HCT116 (cell line): Measurements from ENCODE around the gene SLITRK1.

ENCODE experiments used
- CEBPB ChIP-seq: IDR thresholded peaks from 2 replicates; pipeline ENCODE4 v1.6.1; 2012; ENCODE audit warnings: low read depth
- CTCF ChIP-seq, 3 experiments: fragments of 200-600 bp in 1 of 3; sonication (generic) in 1 of 3; IDR thresholded peaks in 2 of 3; conservative IDR thresholded peaks in 1 of 3; 2 replicates each; pipeline ENCODE4 v1.5.1; 2012 to 2017; ENCODE audit warnings: low read depth in 2 of 3, low read length in 2 of 3, antibody characterized with exemption in 1 of 3, borderline replicate concordance in 1 of 3, control low read depth in 1 of 3, mild to moderate bottlenecking in 1 of 3, mixed read lengths in 1 of 3, mixed run types in 1 of 3, moderate library complexity in 1 of 3; ENCODE audit not compliant: insufficient read depth in 1 of 3
- POLR2AphosphoS5 ChIP-seq: IDR thresholded peaks from 2 replicates; pipeline ENCODE4 v1.6.1; 2011; ENCODE audit warnings: mild to moderate bottlenecking, low read depth, low read length, moderate library complexity
- RAD21 ChIP-seq: IDR thresholded peaks from 2 replicates; pipeline ENCODE4 v1.6.1; 2012; ENCODE audit warnings: low read depth, mild to moderate bottlenecking
- REST ChIP-seq: IDR thresholded peaks from 2 replicates; pipeline ENCODE4 v1.6.1; 2012; ENCODE audit warnings: low read depth
- SIN3A ChIP-seq: IDR thresholded peaks from 2 replicates; pipeline ENCODE4 v1.6.1; 2012; ENCODE audit warnings: low read depth
- SRF ChIP-seq: IDR thresholded peaks from 2 replicates; pipeline ENCODE4 v1.6.1; 2012; ENCODE audit warnings: low read depth
- YY1 ChIP-seq: IDR thresholded peaks from 2 replicates; pipeline ENCODE4 v1.6.1; 2011; ENCODE audit warnings: low read length, low read depth, moderate library complexity, mild to moderate bottlenecking; ENCODE audit not compliant: insufficient replicate concordance; ENCODE audit errors: extremely low read depth
- ZBTB33 ChIP-seq: IDR thresholded peaks from 2 replicates; pipeline ENCODE4 v1.6.1; 2011; ENCODE audit warnings: mild to moderate bottlenecking, low read length, moderate library complexity; ENCODE audit not compliant: insufficient replicate concordance; ENCODE audit errors: extremely low read depth
- TF ChIP-seq, protein P1 (sequence below): IDR thresholded peaks from 2 replicates; pipeline ENCODE4 v1.6.1; 2012

DNA sequence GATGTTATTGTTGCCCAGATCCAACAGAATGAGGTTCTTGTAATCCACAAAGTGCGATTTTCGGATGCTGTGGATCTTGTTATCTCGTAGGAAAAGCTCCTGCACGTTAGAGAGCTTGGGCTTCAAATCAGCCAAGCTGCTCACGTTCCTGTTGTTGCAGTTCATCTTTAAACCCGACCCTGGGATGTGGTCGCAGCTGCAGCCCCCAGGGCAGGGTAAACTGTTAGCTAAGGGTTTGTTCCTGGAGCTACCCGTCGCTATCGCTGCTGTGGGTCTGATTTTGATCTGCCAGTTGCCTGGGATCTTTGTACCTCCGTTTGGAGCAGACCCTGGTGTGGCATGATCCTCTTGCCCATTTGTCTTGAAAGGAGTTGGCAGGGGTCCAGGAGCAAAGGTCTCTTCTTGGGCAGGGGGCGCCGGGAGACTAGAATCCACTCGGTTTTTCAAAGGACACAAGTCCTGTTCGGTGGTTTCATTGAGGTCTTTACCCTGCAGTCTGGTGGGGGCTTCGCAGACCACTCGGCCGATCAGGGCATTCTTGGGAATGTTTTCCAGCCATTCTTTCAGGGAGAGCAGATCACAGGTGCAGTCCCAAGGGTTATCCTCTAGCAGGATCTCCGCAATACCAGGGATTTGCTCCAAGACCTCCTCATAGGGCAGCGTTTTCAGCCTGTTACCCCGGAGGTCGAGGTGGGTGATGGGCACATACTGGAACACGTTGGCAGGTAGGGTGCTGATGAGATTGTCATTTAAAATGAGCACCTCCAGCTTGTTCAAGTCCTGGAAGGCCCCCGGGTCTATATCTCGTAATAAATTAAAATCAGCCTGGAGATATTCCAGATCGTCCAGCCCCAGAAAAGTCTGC lies 1.8 kb downstream of the SLITRK1 start:
- TF ChIP-seq CTCF (IDR thresholded peaks at IDR 0.05 in 2 of 3, conservative IDR thresholded peaks at IDR 0.05 in 1 of 3; ENCODE audit: borderline replicate concordance in 1 of 3, insufficient read depth in 1 of 3, low read depth in 2 of 3, low read length in 2 of 3) = no peak
- TF ChIP-seq, protein P1, sequence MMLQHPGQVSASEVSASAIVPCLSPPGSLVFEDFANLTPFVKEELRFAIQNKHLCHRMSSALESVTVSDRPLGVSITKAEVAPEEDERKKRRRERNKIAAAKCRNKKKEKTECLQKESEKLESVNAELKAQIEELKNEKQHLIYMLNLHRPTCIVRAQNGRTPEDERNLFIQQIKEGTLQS = no peak
- no peak for TF ChIP-seq REST
- no peak for TF ChIP-seq POLR2AphosphoS5
- no peak for TF ChIP-seq CEBPB
- TF ChIP-seq RAD21 = no peak
- no peak for TF ChIP-seq ZBTB33
- TF ChIP-seq YY1 = no peak
- TF ChIP-seq SRF = no peak
- no peak for TF ChIP-seq SIN3A
